A549 (cell line): ENCODE measurements around the gene TMPRSS12. TPM values are rescaled to one million over a fixed set of nuclear protein-coding genes. Genes with fewer than 3 reads are reported as not detected.

Source experiments
- ATAC-seq, 2 experiments: fragments of 200-7000 bp in 1 of 2; fragments of >200 bp in 1 of 2; cut with Nextera tagmentation in 1 of 2; cut with Tn5 transposase in 1 of 2; 3 replicates each; pipeline versions ENCODE4 v1.8.0 to v1.9.1; 2018 to 2020; ENCODE audit warnings: mild to moderate bottlenecking in 1 of 2, moderate library complexity in 1 of 2
- CTCF ChIA-PET: fragments of 300-600 bp; sonication (Branson Sonifier 250); formaldehyde crosslinking; extraction: SDS; loops from one replicate; lab custom pipeline; 2021; ENCODE audit warnings: antibody characterized with exemption, inconsistent platforms; lab: Yijun Ruan, JAX
- POLR2A ChIA-PET: fragments of 350-600 bp; formaldehyde crosslinking; extraction: SDS; loops from one replicate; lab custom pipeline; 2021; ENCODE audit warnings: antibody characterized with exemption, inconsistent platforms; lab: Yijun Ruan, JAX
- DNase-seq, 2 experiments: peaks; one replicate each; pipeline versions ENCODE4 v3.0.0 to v3.0.0-alpha.2; 2011 to 2016; ENCODE audit warnings: low read depth in 1 of 2, low spot score in 1 of 2
- FAIRE-seq: peaks from 2 replicates; lab custom pipeline; 2011; peaks lifted over from hg19 to GRCh38; lab: Jason Lieb, UNC
- H3K27ac ChIP-seq, 2 experiments: fragments of >200 bp; sonication (Bioruptor Twin); formaldehyde crosslinking; 3 replicates each; pipeline ENCODE4 v1.5.1; 2016 to 2017
- H3K4me1 ChIP-seq: fragments of >200 bp; sonication (Bioruptor Twin); formaldehyde crosslinking; 3 replicates; pipeline ENCODE4 v1.6.1; 2016
- H3K4me2 ChIP-seq: fragments of >200 bp; sonication (Bioruptor Twin); formaldehyde crosslinking; 3 replicates; pipeline ENCODE4 v1.6.1; 2016
- H3K4me3 ChIP-seq: fragments of >200 bp; sonication (Bioruptor Twin); formaldehyde crosslinking; 3 replicates; pipeline ENCODE4 v1.5.1; 2016
- H3K9me3 ChIP-seq: fragments of >200 bp; sonication (Bioruptor Twin); formaldehyde crosslinking; 3 replicates; pipeline ENCODE4 v1.6.1; 2016
- ATOH8 ChIP-seq: fragments of 250-450 bp; sonication (Bioruptor Pico); IDR thresholded peaks from 2 replicates; pipeline ENCODE4 v1.5.0; 2020; ENCODE audit warnings: low read depth, mild to moderate bottlenecking, moderate library complexity
- BHLHE40 ChIP-seq: IDR thresholded peaks from 2 replicates; pipeline ENCODE4 v1.6.1; 2012; ENCODE audit warnings: low read depth, low read length, inconsistent platforms
- EHF ChIP-seq: fragments of 250-450 bp; sonication (Bioruptor Pico); IDR thresholded peaks from 2 replicates; pipeline ENCODE4 v1.5.0; 2020; ENCODE audit warnings: mild to moderate bottlenecking
- FOSB ChIP-seq: fragments of 250-450 bp; sonication (Bioruptor Pico); IDR thresholded peaks from 2 replicates; pipeline ENCODE4 v1.5.0; 2020; ENCODE audit warnings: mild to moderate bottlenecking, moderate library complexity
- FOSL2 ChIP-seq, 2 experiments: fragments of 450-650 bp in 1 of 2; fragments of >200 bp in 1 of 2; sonication (Bioruptor Twin) in 1 of 2; formaldehyde crosslinking; IDR thresholded peaks; 2 replicates each; pipeline versions ENCODE4 v1.5.0 to v1.6.1; 2016 to 2020; ENCODE audit warnings: mild to moderate bottlenecking in 1 of 2, moderate library complexity in 1 of 2
- HDAC2 ChIP-seq: fragments of 200-600 bp; sonication (generic); IDR thresholded peaks from 2 replicates; pipeline ENCODE4 v1.6.1; 2016
- HMGXB4 ChIP-seq: fragments of 250-450 bp; sonication (Bioruptor Pico); IDR thresholded peaks from 2 replicates; pipeline ENCODE4 v1.5.0; 2021; ENCODE audit warnings: mild to moderate bottlenecking, moderate library complexity, borderline replicate concordance
- HOXB5 ChIP-seq: fragments of 250-450 bp; sonication (Bioruptor Pico); IDR thresholded peaks from 2 replicates; pipeline ENCODE4 v1.5.0; 2020; ENCODE audit warnings: mild to moderate bottlenecking, moderate library complexity
- JUN ChIP-seq, 2 experiments: fragments of >200 bp; sonication (Bioruptor Twin); formaldehyde crosslinking; IDR thresholded peaks; 2 replicates in 1 of 2; 3 replicates in 1 of 2; pipeline ENCODE4 v1.6.1; 2016 to 2017
- MAFK ChIP-seq: fragments of 450-650 bp; IDR thresholded peaks from 2 replicates; pipeline ENCODE4 v1.6.1; 2014; ENCODE audit not compliant: partially characterized antibody
- MAZ ChIP-seq: fragments of 150-350 bp; IDR thresholded peaks from 2 replicates; pipeline ENCODE4 v1.6.1; 2014; ENCODE audit warnings: antibody characterized with exemption, low read depth, low read length, borderline replicate concordance
- POLR2A ChIP-seq: IDR thresholded peaks from 2 replicates; pipeline ENCODE4 v1.6.1; 2012; ENCODE audit warnings: mild to moderate bottlenecking, low read length
- RCOR1 ChIP-seq: fragments of 150-350 bp; IDR thresholded peaks from 2 replicates; pipeline ENCODE4 v1.6.1; 2014; ENCODE audit warnings: antibody characterized with exemption, low read length, low read depth
- RFX5 ChIP-seq: fragments of 450-650 bp; IDR thresholded peaks from 2 replicates; pipeline ENCODE4 v1.7.1; 2014; ENCODE audit warnings: antibody characterized with exemption, mild to moderate bottlenecking, moderate library complexity
- RNF2 ChIP-seq: fragments of 200-600 bp; sonication (generic); IDR thresholded peaks from 2 replicates; pipeline ENCODE4 v1.6.1; 2016; ENCODE audit warnings: low read depth, mild to moderate bottlenecking, antibody characterized with exemption, moderate library complexity, borderline replicate concordance
- USF2 ChIP-seq: fragments of 450-650 bp; IDR thresholded peaks from 2 replicates; pipeline ENCODE4 v1.6.1; 2014; ENCODE audit warnings: antibody characterized with exemption
- ZSCAN20 ChIP-seq: fragments of 250-450 bp; sonication (Bioruptor Pico); IDR thresholded peaks from 2 replicates; pipeline ENCODE4 v1.8.0; 2022; ENCODE audit warnings: mild to moderate bottlenecking, moderate library complexity
- WGBS: methylation state at CpG from one replicate; pipeline ENCODE4 v1.1.6; 2017; ENCODE audit errors: missing lambda C conversion rate; 5-methylcytosine and 5-hydroxymethylcytosine counted together
- polyA plus RNA-seq, 4 experiments: library from polyadenylated mRNA; depleted of rRNA in 3 of 4; stranded (reverse); fragments of >200 nt; fragmentation: RNase III in 1 of 4; extraction: RNeasy Plus Mini Kit Qiagen cat#74134 plus additional on column Dnase treatment in 1 of 4; gene quantifications; 2 replicates in 3 of 4; 3 replicates in 1 of 4; pipeline ENCODE4 v1.2.3, GENCODE V29; 2011 to 2017

Gene TMPRSS12
- polyA plus RNA-seq, 2 of the 4 experiments (the other 2 are of a cell fraction): not detected

- TF ChIP-seq ATOH8 (CRISPR knock-in tag) (no peak), FOSB (CRISPR knock-in tag) (no peak), HMGXB4 (CRISPR knock-in tag) (no peak)
- POLR2A ChIA-PET: interaction anchor here (0.6 kb wide), 1 partner anchor 790 kb away, joined by 8 read pairs; no protein-coding TSS in a partner anchor
- no peak overlapping the region for H3K4me2 ChIP-seq
- FAIRE-seq: no peak
- 52% methylated on average over 5 of the region's 5 CpGs for WGBS
- CTCF ChIA-PET: no interaction called here
- H3K9me3 ChIP-seq: no peaks in the 10 kb centered on the region
- H3K4me3 ChIP-seq: no peak overlapping the region
- no peak for ATAC-seq
- DNase-seq: no peak
- no peaks in the 10 kb centered on the region for H3K4me1 ChIP-seq
- H3K27ac ChIP-seq: no peak overlapping the region
Measured at GRCh38 chr12:50918584-50919316, 76.0 kb downstream of the TMPRSS12 start.

GRCh38 chr12:50922820-50923219, 80.1 kb downstream of the TMPRSS12 start:
- no peak overlapping the region for H3K4me3 ChIP-seq
- CTCF ChIA-PET: no interaction called here
- POLR2A ChIA-PET: no interaction called here

GRCh38 chr12:50923361-50924130, 80.8 kb downstream of the TMPRSS12 start:
- no peak for DNase-seq
- Histone ChIP-seq H3K27ac (no peak overlapping the region; a peak in 1 of 6 replicates), H3K4me3 (no peak overlapping the region), H3K4me1 (peaks cover 8% of the 10 kb centered on the region; the same call in 1 of the 3 replicates), H3K9me3 (no peaks in the 10 kb centered on the region), H3K4me2 (0 out of 3 replicates have a peak overlapping the region, but pooled peaks have one; percentile 55)
- CTCF ChIA-PET: interaction anchor here (1.4 kb wide), 1 partner anchor 98 kb away, joined by 3 read pairs; no protein-coding TSS in a partner anchor
- ATAC-seq: no peak
- TF ChIP-seq BHLHE40 (no peak), FOSL2 (IDR thresholded peaks at IDR 0.05) (no peak), FOSL2 (CRISPR knock-in tag; IDR thresholded peaks at IDR 0.05) (no peak), POLR2A (no peak), MAFK (no peak), ZSCAN20 (CRISPR knock-in tag) (no peak), EHF (CRISPR knock-in tag) (no peak), HDAC2 (no peak), JUN (IDR thresholded peaks at IDR 0.05) (no peak), MAZ (no peak), RNF2 (no peak)
- 87% methylated on average over 8 of the region's 8 CpGs for WGBS
- POLR2A ChIA-PET: no interaction called here
- no peak for FAIRE-seq

More at GRCh38 chr12:50922820-50923219, 80.1 kb downstream of the TMPRSS12 start:
- FAIRE-seq (no peak), ATAC-seq (no peak), DNase-seq (no peak)
- no peak overlapping the region for H3K27ac ChIP-seq
- TF ChIP-seq EHF (CRISPR knock-in tag) (no peak), RCOR1 (no peak), RFX5 (no peak), USF2 (no peak), HOXB5 (no peak), MAFK (no peak)
- TF ChIP-seq, all 56 proteins: peak for 0
- Histone ChIP-seq H3K4me2 (no peak overlapping the region), H3K9me3 (no peaks in the 10 kb centered on the region), H3K4me1 (peaks cover 8% of the 10 kb centered on the region; the same call in 1 of the 3 replicates)
- WGBS: 88% methylated on average over 3 of the region's 3 CpGs
